NCI-H2227 (cell line): Measurements from ENCODE around the gene ING5.
"Not testable (repeated sequence)": the region's sequence is repeated elsewhere in the genome, so short reads cannot be mapped to it uniquely, and the experiment has no call there.

Experiments used
- DNase-seq: peaks from one replicate; lab custom pipeline; 2025; ENCODE audit not compliant: unreplicated experiment; lab: John Stamatoyannopoulos, UW

The ING5 gene

GRCh38 chr2:241755777-241756176, 53.9 kb downstream of the ING5 start:
- no peak for DNase-seq

DNA sequence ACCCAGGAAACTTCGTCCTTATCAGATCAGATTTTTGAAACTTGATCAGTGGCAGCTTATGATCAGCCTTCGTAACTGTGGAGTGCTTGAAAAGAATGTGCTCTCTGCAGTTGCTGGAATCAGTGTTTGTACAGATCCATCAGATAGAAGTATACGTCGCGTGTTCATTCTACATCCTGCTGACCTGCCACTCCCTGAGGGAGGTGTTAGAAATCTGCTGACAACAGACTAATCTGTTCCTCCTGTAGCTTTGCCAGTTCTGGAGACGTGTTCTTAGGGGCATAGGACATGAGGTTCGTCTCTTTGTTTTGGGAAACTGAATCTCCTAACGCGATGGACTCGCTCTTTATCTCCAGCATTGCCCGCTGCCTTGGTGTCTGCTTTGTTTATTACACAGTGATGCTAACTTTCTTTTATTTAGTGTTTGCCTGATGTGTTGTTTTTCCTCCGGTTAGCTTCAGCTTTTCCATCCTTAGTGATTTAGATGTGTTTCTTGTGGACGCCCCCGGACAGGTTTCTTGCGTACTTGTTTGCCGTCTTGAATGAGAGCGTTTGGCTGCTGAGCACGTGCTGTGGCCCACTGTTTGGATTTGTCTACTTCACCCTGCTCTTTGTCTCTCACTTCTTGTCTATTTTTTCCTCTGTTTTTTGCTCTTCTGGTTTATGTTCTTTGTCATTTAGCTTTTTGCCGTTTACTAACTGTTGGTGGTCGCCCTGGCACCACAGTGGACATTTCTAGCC, 57.4 kb downstream of the ING5 start:
- no peak for DNase-seq

- DNase-seq = not testable (repeated sequence)
Observed at GRCh38 chr2:241759893-241760292, 58.1 kb downstream of the ING5 start.

GRCh38 chr2:241760301-241760771, 58.5 kb downstream of the ING5 start:
- peak; percentile 56 for DNase-seq

DNA sequence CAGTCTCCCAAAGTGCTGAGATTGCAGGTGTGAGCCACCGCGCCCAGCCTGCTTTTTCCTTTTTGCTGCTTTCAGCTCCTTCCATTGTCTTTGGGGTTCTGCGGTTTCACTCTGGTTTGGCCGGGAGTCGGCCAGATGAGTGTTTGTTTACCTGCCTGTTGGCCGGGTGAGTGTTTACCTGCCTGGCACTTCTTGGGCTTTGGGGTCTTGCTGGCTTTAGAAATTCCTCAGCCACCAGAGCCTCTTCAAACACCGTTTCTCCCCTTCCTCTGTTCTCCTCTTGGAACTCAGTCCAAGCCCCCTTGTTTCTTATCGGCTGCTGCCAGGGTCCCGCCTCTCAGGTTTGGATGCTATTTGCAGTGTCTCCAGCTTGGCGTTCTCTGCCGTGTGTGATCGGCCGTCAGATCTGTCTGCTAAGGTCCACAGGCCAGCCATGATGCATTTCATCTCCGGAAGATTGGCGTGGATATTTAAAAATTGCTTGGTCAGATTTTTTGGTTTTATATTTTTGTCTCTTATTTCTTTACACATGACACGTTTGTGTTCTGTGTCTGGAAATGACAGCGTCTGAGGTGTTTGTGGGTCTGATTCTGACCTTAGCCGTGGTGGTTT, 60.6 kb downstream of the ING5 start:
- no peak for DNase-seq

- no peak for DNase-seq
Observed at GRCh38 chr2:241762933-241763369, 61.1 kb downstream of the ING5 start.

GRCh38 chr2:241763551-241764274, 61.9 kb downstream of the ING5 start:
- no peak for DNase-seq

GRCh38 chr2:241764275-241765241, 62.7 kb downstream of the ING5 start:
- DNase-seq = no peak

DNA sequence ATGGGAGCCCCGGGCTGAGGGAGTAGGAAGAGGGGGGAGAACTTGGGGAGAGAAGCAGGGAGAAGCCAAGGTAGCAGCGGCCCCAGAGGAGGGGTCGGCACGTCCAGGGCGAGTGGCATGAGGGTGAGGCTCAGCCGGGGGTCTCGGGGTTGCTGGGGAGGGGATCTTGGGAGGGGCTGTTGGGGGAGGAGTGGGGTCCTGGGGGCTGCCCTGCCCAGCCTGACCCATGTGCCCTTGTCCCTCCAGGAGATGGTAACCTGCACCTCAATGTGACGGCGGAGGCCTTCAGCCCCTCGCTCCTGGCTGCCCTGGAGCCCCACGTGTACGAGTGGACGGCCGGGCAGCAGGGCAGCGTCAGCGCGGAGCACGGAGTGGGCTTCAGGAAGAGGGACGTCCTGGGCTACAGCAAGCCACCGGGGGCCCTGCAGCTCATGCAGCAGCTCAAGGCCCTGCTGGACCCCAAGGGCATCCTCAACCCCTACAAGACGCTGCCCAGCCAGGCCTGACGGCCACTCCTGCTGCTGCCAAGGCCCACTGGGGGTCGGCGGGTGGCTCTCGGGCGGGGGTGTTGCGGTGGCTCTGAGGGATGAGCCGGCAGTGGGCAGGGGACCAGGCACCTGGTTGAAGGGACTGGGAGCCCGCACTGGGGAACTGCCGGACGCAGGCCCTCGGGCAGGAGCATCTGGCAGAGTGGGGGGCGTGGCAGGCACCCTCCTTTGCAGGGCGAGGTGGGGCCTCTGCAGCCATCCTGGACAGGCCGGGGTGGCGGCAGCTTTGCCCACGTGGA, 65.8 kb downstream of the ING5 start:
- DNase-seq = no peak

DNA sequence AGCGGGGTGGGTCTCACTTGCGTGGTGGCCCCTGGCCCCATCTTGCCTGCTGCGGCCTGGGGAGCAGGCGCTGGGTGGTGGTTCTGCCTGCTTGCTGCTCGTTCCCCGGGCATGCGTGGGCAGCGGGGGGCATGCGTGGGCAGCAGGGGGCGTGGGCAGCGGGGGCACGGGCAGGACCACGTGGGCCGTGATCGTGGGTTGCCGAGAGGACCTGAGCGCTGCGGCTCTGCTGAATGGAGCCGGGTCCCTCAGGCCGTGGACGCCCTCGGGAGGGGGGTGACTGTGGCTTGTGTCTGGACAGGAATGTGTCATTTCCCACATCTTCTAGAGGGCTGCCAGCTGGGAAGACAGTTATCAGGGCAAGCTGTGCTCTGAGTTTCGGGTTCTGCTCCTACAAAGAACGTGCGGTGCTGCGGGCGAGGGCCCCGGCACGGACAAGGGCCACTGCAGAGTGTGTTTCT, 66.4 kb downstream of the ING5 start:
- DNase-seq = no peak

DNA sequence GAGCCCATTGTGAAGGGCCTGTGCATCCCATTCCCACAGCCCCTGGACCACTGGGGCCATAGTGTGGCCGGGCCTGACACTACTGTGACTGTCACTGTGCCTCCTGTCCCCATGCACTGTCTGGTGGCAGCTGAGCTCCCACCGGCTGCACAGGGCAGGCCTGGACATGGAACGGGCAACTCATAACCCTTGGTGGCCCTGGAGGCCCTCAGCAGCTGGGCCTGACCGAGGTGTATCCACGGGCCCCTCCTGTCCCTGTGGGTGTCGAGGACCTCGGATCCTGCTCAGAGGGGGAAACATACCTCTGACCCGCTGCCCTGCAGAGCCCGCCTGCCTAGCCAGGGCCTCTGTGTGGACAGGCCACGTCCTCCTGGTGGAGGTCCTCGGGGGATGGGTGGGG, 67.0 kb downstream of the ING5 start:
- DNase-seq = no peak

- no peak for DNase-seq
Observed at GRCh38 chr2:241769819-241770184, 68.0 kb downstream of the ING5 start.

DNA sequence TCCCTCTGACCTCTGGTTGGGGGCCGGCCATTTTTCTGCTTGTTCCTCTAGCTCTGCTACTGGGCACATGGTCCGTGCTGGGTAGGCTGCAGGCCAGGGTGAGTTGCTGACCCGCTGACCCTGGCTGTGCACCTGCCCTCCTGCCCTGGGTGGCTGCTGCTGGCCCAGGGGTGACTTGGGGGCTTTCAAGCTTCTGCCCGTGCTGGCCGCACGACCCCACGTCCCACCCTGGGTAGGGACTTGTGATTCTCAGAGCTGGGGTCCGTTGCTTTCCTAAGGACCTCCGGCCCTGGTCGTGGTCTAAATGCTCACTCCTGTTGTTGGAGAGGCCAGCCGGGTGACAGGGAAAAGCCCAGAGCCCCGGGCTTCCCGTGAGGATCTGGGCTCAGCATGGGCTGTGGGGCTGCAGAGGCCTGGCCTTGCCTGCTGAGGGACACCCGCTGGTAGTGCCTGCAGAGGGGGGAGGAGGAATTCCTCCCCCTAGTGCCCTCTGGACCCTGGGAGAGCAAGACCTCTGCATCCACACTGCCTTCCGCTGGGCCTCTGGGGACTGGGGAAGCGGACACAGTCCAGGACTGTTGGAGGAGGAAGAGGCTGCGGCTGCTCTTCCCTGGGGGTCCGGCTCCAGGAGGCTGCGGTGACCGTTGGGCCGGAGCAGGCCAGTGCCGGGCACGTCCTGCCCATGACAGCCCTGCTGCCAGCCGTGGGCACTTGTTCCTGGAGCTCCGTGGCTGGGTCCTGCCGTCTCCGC, 68.5 kb downstream of the ING5 start:
- DNase-seq = no peak

DNA sequence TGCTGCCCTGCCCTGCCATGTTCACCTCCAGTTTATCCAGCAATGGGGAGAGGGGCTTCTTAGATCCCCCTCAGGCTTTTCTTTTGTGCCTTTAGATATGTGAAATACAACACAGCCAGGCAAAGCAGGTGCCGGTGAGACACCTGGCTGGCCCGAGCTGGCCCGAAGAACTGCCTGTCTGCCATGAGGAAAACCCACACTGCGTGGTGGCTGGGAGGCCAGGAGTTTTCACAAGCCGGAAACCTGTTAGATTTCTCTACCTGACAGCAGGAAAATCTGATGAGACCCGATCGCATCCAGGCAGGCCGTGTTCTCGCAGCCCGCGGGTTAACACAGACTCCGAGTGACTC, 69.1 kb downstream of the ING5 start:
- DNase-seq = no peak

GRCh38 chr2:241771286-241772062, 69.6 kb downstream of the ING5 start:
- DNase-seq = no peak

DNA sequence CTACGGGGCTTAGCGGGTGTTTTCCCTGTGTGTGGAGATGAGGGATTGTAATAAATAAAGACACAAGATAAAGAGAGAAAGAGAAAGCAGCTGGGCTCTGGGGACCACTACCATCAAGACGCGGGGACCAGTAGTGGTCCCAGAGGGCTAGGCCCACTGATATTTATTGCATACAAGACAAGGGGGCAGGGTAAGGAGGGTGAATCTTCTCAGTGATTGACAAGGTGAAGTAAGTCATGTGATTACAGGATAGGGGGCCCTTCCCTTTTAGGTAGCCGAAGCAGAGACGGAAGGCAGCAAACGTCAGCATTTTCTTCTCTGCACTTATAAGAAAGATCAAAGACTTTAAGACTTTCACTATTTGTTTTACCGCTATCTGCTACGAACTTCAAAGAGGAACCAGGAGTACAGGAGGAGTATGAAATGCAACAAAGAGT, 70.2 kb downstream of the ING5 start:
- no peak for DNase-seq

GRCh38 chr2:241773511-241774418, 71.9 kb downstream of the ING5 start:
- no peak for DNase-seq
